Measurements from ENCODE around the gene DNAH3.
"Not testable (repeated sequence)": the region's sequence is repeated elsewhere in the genome, so short reads cannot be mapped to it uniquely, and the experiment has no call there.

The DNAH3 gene, protein sequence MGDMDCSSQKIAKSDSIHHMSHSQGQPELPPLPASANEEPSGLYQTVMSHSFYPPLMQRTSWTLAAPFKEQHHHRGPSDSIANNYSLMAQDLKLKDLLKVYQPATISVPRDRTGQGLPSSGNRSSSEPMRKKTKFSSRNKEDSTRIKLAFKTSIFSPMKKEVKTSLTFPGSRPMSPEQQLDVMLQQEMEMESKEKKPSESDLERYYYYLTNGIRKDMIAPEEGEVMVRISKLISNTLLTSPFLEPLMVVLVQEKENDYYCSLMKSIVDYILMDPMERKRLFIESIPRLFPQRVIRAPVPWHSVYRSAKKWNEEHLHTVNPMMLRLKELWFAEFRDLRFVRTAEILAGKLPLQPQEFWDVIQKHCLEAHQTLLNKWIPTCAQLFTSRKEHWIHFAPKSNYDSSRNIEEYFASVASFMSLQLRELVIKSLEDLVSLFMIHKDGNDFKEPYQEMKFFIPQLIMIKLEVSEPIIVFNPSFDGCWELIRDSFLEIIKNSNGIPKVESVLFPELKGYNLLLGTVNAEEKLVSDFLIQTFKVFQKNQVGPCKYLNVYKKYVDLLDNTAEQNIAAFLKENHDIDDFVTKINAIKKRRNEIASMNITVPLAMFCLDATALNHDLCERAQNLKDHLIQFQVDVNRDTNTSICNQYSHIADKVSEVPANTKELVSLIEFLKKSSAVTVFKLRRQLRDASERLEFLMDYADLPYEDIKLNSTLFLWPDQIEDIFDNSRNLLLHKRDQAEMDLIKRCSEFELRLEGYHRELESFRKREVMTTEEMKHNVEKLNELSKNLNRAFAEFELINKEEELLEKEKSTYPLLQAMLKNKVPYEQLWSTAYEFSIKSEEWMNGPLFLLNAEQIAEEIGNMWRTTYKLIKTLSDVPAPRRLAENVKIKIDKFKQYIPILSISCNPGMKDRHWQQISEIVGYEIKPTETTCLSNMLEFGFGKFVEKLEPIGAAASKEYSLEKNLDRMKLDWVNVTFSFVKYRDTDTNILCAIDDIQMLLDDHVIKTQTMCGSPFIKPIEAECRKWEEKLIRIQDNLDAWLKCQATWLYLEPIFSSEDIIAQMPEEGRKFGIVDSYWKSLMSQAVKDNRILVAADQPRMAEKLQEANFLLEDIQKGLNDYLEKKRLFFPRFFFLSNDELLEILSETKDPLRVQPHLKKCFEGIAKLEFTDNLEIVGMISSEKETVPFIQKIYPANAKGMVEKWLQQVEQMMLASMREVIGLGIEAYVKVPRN (N-terminal part only)

DNA sequence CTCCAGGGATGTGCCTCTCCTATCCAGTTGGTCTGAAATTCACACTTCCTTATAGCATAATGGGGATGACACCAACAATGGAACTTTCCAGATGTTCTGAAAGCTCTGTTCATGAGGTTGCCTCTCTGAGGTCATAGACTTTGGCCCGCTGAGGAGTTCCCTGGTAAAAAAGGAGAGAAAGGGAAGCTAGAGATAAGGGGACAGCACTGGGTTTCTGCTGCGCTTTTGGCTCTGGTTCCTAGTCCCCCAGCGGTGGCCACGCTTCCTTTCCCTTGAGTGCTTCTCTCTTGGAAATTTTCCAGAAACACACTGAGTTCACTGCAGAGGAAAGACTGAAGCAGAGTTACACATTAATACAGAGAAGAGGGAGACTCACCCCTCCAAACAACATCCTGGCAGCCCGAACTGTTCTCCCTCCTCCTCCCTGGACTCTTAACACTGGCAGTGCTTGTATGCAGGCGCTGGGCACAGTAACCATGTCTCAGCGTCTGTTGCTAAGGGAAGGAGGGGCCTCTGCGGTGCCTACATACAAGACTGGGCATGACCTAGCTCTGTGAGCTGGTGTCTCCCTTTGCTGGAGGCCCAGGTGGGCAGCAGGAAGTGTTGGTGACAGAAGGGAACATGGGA is at the start of gene DNAH3:
Gene DNAH3 (minus strand): TSS at position 472 of the 627 bp plus-strand sequence. CDS start 527 bp downstream, outside the sequence.
- Histone ChIP-seq H3K36me3 (ENCODE audit: control insufficient read depth, insufficient read depth, low read length) (no peaks in the 10 kb centered on the region), H3K27ac (ENCODE audit: low read length) (no peak within 1 kb of the TSS), H3K4me1 (ENCODE audit: control insufficient read depth, insufficient read depth, low read length) (no peaks in the 10 kb centered on the region), H3K4me3 (ENCODE audit: low read length) (no peak within 1 kb of the TSS), H3K9me3 (ENCODE audit: control insufficient read depth, insufficient read depth, low read length) (no peaks in the 10 kb centered on the region), H3K27me3 (ENCODE audit: control insufficient read depth, insufficient read depth, low read length) (no peaks in the 10 kb centered on the region)
- WGBS (ENCODE audit: insufficient coverage, insufficient read length), result no CpG with 5 or more reads among the region's 8 CpGs
- no peak for DNase-seq (ENCODE audit: low read depth, low spot score)

DNA sequence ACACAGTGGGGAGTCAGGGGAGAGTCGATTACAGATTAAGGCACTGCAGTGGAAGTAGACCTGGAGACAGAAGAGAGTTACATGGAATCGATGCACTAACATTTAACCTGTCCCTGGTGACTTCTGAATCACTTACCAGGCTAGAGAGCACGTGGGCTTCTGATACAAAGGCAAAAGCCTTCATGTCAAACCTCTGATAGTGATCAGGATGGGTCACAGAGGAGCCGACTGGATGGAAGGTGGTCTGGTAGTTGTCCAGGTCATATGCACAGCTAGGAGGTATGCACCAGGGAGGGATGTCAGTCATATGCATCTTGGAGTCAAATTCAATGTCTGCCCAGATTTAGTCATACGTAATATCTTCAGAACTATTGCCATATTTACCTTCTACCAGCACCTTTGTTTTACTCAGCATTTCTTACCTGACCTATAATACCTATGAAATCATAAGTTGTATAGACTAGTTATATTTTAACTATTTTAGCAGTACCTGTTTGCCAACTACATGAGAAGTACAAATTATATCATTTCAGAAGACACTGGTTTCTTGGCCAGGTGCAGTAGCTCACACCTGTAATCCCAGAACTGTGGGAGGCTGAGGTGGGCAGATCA is 49.1 kb upstream of the DNAH3 start:
- H3K27me3 ChIP-seq (ENCODE audit: control insufficient read depth, insufficient read depth, low read length), result no peaks in the 10 kb centered on the region
- H3K9me3 ChIP-seq (ENCODE audit: control insufficient read depth, insufficient read depth, low read length), result no peaks in the 10 kb centered on the region
- WGBS (ENCODE audit: insufficient coverage, insufficient read length), result no CpG with 5 or more reads among the region's 5 CpGs

DNA sequence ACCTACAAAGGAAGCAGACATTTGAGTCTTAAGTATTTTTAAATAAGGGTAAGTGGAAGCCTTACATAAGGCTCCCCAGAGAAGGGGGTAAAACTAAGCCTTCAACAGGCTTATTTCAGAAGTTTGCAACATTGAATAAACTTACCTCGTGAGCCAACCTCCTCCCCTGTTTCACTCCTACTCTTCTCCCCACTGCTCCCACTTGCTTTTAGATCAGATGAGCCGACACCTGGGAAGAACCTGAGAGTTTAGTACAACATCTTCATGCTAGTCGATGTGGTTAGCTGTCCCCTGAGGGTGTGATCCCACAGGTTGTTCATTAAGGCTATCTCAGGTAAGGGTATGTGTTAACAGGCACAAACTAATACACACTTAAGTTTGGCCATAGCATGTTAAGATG is 47.0 kb upstream of the DNAH3 start:
- DNase-seq (ENCODE audit: low read depth, low spot score), result no peak
- no peaks in the 10 kb centered on the region for H3K27me3 ChIP-seq (ENCODE audit: control insufficient read depth, insufficient read depth, low read length)

More for the DNA sequence above, 49.1 kb upstream of the DNAH3 start:
- Histone ChIP-seq H3K4me3 (ENCODE audit: low read length) (no peak overlapping the region), H3K4me1 (ENCODE audit: control insufficient read depth, insufficient read depth, low read length) (no peaks in the 10 kb centered on the region), H3K36me3 (ENCODE audit: control insufficient read depth, insufficient read depth, low read length) (no peaks in the 10 kb centered on the region), H3K27ac (ENCODE audit: low read length) (no peak overlapping the region)
- no peak for DNase-seq (ENCODE audit: low read depth, low spot score)

DNA sequence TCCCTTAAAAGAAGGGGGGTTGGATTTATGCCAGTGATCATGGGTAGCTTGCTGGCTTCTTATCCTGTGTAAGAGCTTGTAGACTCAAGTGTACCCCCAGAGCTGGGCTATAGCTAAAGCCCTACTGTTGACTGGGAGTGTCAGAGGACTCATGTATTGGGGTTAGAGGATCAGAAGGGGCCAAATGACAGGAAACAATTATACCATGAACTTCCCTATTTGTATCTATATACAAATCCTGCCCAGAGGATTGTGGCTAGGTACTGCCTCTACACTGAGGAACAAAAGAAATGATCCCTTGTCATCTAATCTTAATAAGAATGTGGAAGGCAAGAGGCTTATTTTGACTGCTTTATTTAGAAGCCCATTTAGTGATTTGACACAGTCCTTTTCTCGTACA is 46.5 kb upstream of the DNAH3 start:
- no peak overlapping the region for H3K4me3 ChIP-seq (ENCODE audit: low read length)
- WGBS (ENCODE audit: insufficient coverage, insufficient read length), result no CpG with 5 or more reads among the region's 1 CpG
- H3K4me1 ChIP-seq (ENCODE audit: control insufficient read depth, insufficient read depth, low read length), result no peaks in the 10 kb centered on the region
- no peak for DNase-seq (ENCODE audit: low read depth, low spot score)
- H3K9me3 ChIP-seq (ENCODE audit: control insufficient read depth, insufficient read depth, low read length), result no peaks in the 10 kb centered on the region
- no peak overlapping the region for H3K27ac ChIP-seq (ENCODE audit: low read length)
- H3K27me3 ChIP-seq (ENCODE audit: control insufficient read depth, insufficient read depth, low read length), result no peaks in the 10 kb centered on the region
- H3K36me3 ChIP-seq (ENCODE audit: control insufficient read depth, insufficient read depth, low read length), result no peaks in the 10 kb centered on the region

More for the DNA sequence above, 47.0 kb upstream of the DNAH3 start:
- Histone ChIP-seq H3K36me3 (ENCODE audit: control insufficient read depth, insufficient read depth, low read length) (no peaks in the 10 kb centered on the region), H3K9me3 (ENCODE audit: control insufficient read depth, insufficient read depth, low read length) (no peaks in the 10 kb centered on the region), H3K4me1 (ENCODE audit: control insufficient read depth, insufficient read depth, low read length) (no peaks in the 10 kb centered on the region), H3K4me3 (ENCODE audit: low read length) (no peak overlapping the region), H3K27ac (ENCODE audit: low read length) (no peak overlapping the region)
- WGBS (ENCODE audit: insufficient coverage, insufficient read length), result no CpG with 5 or more reads among the region's 3 CpGs

DNA sequence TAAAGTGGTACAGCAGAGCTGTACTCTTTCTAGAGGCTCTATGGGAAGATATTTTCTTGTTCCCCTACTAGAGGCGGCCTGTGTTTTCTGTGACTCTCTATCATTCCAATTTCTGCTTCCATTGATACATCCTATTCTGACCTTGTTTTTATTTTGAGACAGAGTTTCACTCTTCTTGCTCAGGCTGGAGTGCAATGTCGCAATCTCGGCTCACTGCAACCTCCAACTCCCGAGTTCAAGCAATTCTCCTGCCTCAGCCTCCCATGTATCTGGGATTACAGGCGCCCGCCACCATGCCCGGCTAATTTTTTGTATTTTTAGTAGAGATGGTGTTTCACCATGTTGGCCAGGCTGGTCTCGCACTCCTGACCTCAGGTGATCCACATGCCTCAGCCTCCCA is 44.7 kb upstream of the DNAH3 start:
- H3K4me3 ChIP-seq (ENCODE audit: low read length); H3K36me3 ChIP-seq (ENCODE audit: control insufficient read depth, insufficient read depth, low read length); H3K27ac ChIP-seq (ENCODE audit: low read length); H3K27me3 ChIP-seq (ENCODE audit: control insufficient read depth, insufficient read depth, low read length); DNase-seq (ENCODE audit: low read depth, low spot score); H3K4me1 ChIP-seq (ENCODE audit: control insufficient read depth, insufficient read depth, low read length); H3K9me3 ChIP-seq (ENCODE audit: control insufficient read depth, insufficient read depth, low read length): not testable (repeated sequence)
- WGBS (ENCODE audit: insufficient coverage, insufficient read length), result no CpG with 5 or more reads among the region's 8 CpGs

DNA sequence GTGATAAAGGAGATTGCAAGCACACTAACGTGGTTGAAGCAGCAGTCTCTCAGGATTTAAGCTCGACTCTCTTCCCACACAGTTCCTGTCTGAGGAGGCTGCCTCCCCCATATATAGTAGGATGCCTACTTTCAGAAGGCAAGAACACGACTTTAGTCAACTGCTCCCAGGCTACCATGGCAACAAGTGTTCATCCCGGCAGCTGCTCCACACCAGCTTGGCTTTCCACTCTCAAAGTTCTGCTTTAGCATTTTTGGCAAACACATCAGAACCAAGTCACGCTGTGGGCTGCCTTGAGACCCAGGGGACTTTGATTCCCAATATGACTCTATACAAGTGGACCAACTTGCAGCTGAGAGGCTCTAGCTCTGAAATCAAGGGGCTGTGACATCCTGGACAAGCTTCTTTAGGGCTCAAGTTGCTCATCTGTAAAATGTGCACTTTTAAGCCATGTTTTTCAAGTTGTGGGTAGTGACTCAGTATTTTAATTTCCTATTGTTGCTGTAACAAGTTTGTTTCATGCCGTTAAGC is 44.2 kb upstream of the DNAH3 start:
- no CpG with 5 or more reads among the region's 6 CpGs for WGBS (ENCODE audit: insufficient coverage, insufficient read length)
- no peak for DNase-seq (ENCODE audit: low read depth, low spot score)
- no peak overlapping the region for H3K27ac ChIP-seq (ENCODE audit: low read length)
- no peak overlapping the region for H3K4me3 ChIP-seq (ENCODE audit: low read length)
- no peaks in the 10 kb centered on the region for H3K4me1 ChIP-seq (ENCODE audit: control insufficient read depth, insufficient read depth, low read length)
- no peaks in the 10 kb centered on the region for H3K9me3 ChIP-seq (ENCODE audit: control insufficient read depth, insufficient read depth, low read length)
- no peaks in the 10 kb centered on the region for H3K36me3 ChIP-seq (ENCODE audit: control insufficient read depth, insufficient read depth, low read length)
- no peaks in the 10 kb centered on the region for H3K27me3 ChIP-seq (ENCODE audit: control insufficient read depth, insufficient read depth, low read length)

DNA sequence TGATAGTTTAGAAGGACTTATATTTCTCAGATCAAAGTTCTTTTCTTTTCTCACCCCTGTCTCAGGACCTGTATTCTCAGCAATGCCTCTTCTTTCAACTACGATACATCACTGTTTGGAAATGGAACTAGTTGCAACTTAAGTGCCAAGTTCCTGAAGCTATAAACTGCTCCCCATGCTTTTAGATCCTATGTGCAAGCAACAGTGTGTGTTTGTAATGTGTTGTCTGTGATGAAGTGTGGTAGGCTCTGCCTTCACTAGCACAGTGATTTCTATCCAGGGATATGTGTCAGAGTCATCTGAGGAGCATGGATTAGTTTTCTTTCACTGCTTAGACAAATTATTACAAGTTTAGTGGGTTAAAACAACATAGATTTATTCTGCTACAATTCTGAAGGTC is 42.3 kb upstream of the DNAH3 start:
- DNase-seq (ENCODE audit: low read depth, low spot score), result no peak
- Histone ChIP-seq H3K27ac (ENCODE audit: low read length) (no peak overlapping the region), H3K4me3 (ENCODE audit: low read length) (no peak overlapping the region), H3K4me1 (ENCODE audit: control insufficient read depth, insufficient read depth, low read length) (0 out of 2 replicates have a peak, but pooled peaks cover 2% of the 10 kb centered on the region), H3K36me3 (ENCODE audit: control insufficient read depth, insufficient read depth, low read length) (no peaks in the 10 kb centered on the region), H3K27me3 (ENCODE audit: control insufficient read depth, insufficient read depth, low read length) (no peaks in the 10 kb centered on the region), H3K9me3 (ENCODE audit: control insufficient read depth, insufficient read depth, low read length) (no peaks in the 10 kb centered on the region)
- WGBS (ENCODE audit: insufficient coverage, insufficient read length), result no CpG with 5 or more reads among the region's 1 CpG

DNA sequence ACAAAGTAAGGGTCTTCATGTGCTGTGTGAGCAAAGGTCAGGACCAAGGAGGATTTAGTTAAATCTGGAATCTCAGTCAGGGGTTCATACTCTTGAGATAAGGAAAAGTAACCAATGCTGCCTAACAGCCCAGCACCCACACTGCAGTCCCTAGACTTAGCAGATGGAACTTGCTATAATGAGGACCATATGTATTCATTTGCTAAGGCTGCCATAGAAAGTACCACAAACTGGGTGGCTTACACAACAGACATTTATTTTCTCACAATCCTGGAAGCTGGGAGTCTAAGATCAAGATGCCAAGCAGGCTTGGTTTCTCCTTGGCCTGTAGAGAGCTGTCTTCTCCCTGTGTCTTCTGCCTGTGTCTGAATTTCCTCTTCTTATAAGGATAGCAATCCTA is 40.0 kb upstream of the DNAH3 start:
- Histone ChIP-seq H3K4me3 (ENCODE audit: low read length) (no peak overlapping the region), H3K27ac (ENCODE audit: low read length) (no peak overlapping the region), H3K27me3 (ENCODE audit: control insufficient read depth, insufficient read depth, low read length) (no peaks in the 10 kb centered on the region), H3K9me3 (ENCODE audit: control insufficient read depth, insufficient read depth, low read length) (no peaks in the 10 kb centered on the region), H3K36me3 (ENCODE audit: control insufficient read depth, insufficient read depth, low read length) (no peaks in the 10 kb centered on the region), H3K4me1 (ENCODE audit: control insufficient read depth, insufficient read depth, low read length) (0 out of 2 replicates have a peak, but pooled peaks cover 2% of the 10 kb centered on the region)
- DNase-seq (ENCODE audit: low read depth, low spot score), result no peak

DNA sequence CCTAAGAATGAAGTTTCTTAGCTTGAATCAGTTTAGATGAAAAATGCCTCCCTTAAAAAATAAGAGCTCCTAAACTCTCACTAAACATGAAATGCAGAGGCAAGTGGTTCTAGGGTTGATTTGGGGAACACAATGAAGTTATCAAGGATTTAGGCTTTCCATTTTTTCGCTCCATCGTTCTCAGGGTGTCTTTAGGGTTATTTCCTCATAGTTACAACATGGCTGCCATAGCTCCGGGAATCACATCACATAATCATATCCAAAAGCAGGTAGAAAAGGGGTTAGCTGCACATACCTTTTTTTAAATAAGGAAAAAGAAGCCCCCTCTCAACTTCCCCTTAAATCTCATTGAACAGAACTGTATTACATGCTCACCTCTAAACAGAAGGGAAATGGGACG is 39.4 kb upstream of the DNAH3 start:
- H3K9me3 ChIP-seq (ENCODE audit: control insufficient read depth, insufficient read depth, low read length), result no peaks in the 10 kb centered on the region
- H3K4me1 ChIP-seq (ENCODE audit: control insufficient read depth, insufficient read depth, low read length), result 0 out of 2 replicates have a peak, but pooled peaks cover 2% of the 10 kb centered on the region
- no peaks in the 10 kb centered on the region for H3K36me3 ChIP-seq (ENCODE audit: control insufficient read depth, insufficient read depth, low read length)
- DNase-seq (ENCODE audit: low read depth, low spot score), result no peak
- H3K4me3 ChIP-seq (ENCODE audit: low read length), result no peak overlapping the region
- H3K27me3 ChIP-seq (ENCODE audit: control insufficient read depth, insufficient read depth, low read length), result no peaks in the 10 kb centered on the region
- no peak overlapping the region for H3K27ac ChIP-seq (ENCODE audit: low read length)
- WGBS (ENCODE audit: insufficient coverage, insufficient read length), result no CpG with 5 or more reads among the region's 4 CpGs
